Measurements from ENCODE around the gene SOBP. TPM values are rescaled to one million over a fixed set of nuclear protein-coding genes. Genes with fewer than 3 reads are reported as not detected.

The SOBP gene
- total RNA-seq, 3 donors from 2014 or later = 5.6 to 8.2 (median 7.0) TPM

DNA sequence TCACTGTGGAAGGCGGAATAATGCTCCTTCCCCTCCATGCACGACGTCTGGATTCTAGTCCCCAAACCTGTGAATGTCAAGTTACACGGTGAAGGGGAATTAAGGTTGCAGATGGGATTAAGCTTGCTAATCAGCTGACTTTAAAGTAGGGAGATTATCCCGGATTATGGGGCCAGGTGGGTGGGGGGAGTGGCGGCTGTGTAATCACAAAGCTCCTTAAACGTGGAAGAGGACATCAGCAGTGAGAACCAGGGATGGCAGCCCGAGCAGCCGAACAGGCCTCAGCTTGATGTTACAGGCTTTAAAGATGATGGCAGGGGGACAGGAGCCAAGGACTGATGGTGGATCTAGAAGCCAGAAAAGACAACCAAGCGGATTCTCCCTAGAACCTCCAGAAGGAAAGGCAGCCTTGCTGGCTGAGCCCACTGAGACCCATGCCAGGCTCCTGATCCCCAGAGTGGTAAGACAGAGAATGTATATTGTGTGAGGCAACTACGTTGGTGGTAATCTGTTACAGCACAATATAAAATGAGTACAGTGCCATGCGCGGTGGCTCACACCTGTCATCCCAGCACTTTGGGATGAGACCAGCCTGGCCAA is 216.7 kb downstream of the SOBP start:
- Histone ChIP-seq H3K36me3 (no peaks in the 10 kb centered on the region), H3K27me3 (no peaks in the 10 kb centered on the region), H3K9me3 (no peaks in the 10 kb centered on the region), H3K27ac (no peak overlapping the region), H3K4me1 (no peaks in the 10 kb centered on the region), H3K4me3 (no peak overlapping the region)
- intact Hi-C loops (cut with DNase I; ENCODE audit: low total_unique reads) = no loop called here
- DNase-seq (ENCODE audit: low spot score in 2 of 2) = no peak
- TF ChIP-seq POLR2AphosphoS5 (IDR thresholded peaks at IDR 0.05) (no peak), POLR2A (IDR thresholded peaks at IDR 0.05) (no peak)
- TF ChIP-seq, protein P1, sequence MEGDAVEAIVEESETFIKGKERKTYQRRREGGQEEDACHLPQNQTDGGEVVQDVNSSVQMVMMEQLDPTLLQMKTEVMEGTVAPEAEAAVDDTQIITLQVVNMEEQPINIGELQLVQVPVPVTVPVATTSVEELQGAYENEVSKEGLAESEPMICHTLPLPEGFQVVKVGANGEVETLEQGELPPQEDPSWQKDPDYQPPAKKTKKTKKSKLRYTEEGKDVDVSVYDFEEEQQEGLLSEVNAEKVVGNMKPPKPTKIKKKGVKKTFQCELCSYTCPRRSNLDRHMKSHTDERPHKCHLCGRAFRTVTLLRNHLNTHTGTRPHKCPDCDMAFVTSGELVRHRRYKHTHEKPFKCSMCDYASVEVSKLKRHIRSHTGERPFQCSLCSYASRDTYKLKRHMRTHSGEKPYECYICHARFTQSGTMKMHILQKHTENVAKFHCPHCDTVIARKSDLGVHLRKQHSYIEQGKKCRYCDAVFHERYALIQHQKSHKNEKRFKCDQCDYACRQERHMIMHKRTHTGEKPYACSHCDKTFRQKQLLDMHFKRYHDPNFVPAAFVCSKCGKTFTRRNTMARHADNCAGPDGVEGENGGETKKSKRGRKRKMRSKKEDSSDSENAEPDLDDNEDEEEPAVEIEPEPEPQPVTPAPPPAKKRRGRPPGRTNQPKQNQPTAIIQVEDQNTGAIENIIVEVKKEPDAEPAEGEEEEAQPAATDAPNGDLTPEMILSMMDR (IDR thresholded peaks at IDR 0.05) = no peak

- TF ChIP-seq, protein P1 (IDR thresholded peaks at IDR 0.05) = no peak
- TF ChIP-seq POLR2A (IDR thresholded peaks at IDR 0.05) (no peak), POLR2AphosphoS5 (IDR thresholded peaks at IDR 0.05) (no peak)
- H3K4me1 ChIP-seq = no peaks in the 10 kb centered on the region
- no peaks in the 10 kb centered on the region for H3K9me3 ChIP-seq
- no peak overlapping the region for H3K27ac ChIP-seq
- H3K27me3 ChIP-seq = no peaks in the 10 kb centered on the region
- intact Hi-C loops (cut with DNase I; ENCODE audit: low total_unique reads) = no loop called here
- no peak overlapping the region for H3K4me3 ChIP-seq
- DNase-seq (ENCODE audit: low spot score in 2 of 2) = no peak
- no peaks in the 10 kb centered on the region for H3K36me3 ChIP-seq
These were observed 217.7 kb downstream of the SOBP start for GRCh38 chr6:107707346-107708275.

GRCh38 chr6:107708435-107708834 is 218.5 kb downstream of the SOBP start:
- TF ChIP-seq, protein P1 (IDR thresholded peaks at IDR 0.05) = no peak
- TF ChIP-seq POLR2A (IDR thresholded peaks at IDR 0.05) (no peak), POLR2AphosphoS5 (IDR thresholded peaks at IDR 0.05) (no peak)
- no peak overlapping the region for H3K4me3 ChIP-seq

DNA sequence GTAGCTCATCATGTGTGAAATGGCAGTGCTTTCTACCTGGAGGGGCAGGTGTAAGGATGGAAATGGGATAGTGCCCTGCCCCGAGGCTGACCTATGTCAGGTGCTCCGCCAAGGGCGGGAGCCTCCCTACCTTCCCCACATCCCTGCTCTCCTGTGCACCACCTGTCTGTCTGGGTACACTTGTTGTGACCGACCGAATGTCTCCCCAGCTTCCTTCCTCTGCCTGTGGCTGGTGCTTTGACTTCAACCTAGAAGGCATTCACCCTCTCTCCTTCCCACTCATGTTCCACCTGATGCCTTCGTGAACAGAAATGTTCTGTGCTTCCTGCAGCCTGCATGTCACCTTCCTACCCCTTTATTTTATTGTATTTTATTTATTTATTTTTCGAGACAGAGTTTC is 219.4 kb downstream of the SOBP start:
- no peaks in the 10 kb centered on the region for H3K4me1 ChIP-seq
- intact Hi-C loops (cut with DNase I; ENCODE audit: low total_unique reads) = no loop called here

More at GRCh38 chr6:107708435-107708834, 218.5 kb downstream of the SOBP start:
- Histone ChIP-seq H3K27me3 (no peaks in the 10 kb centered on the region), H3K9me3 (no peaks in the 10 kb centered on the region), H3K27ac (no peak overlapping the region), H3K36me3 (no peaks in the 10 kb centered on the region), H3K4me1 (no peaks in the 10 kb centered on the region)
- intact Hi-C loops (cut with DNase I; ENCODE audit: low total_unique reads) = no loop called here
- no peak for DNase-seq (ENCODE audit: low spot score in 2 of 2)

More for the DNA sequence above, 219.4 kb downstream of the SOBP start:
- no peak for TF ChIP-seq POLR2AphosphoS5 (IDR thresholded peaks at IDR 0.05)
- no peak for TF ChIP-seq POLR2A (IDR thresholded peaks at IDR 0.05)
- TF ChIP-seq, protein P1 (IDR thresholded peaks at IDR 0.05) = no peak
- H3K27ac ChIP-seq = no peak overlapping the region
- no peaks in the 10 kb centered on the region for H3K36me3 ChIP-seq
- H3K4me3 ChIP-seq = no peak overlapping the region
- DNase-seq (ENCODE audit: low spot score in 2 of 2) = no peak
- H3K27me3 ChIP-seq = no peaks in the 10 kb centered on the region
- no peaks in the 10 kb centered on the region for H3K9me3 ChIP-seq

Other genes with a start within 250 kb of the SOBP start
- 10 to 100 TPM in 2 of 3 donors, 1 to 10 TPM in 1; 6.9 to 13.5 (median 11.1) TPM for gene PDSS2, start 30.6 kb upstream of the SOBP start, total RNA-seq

Measured in breast epithelium (tissue), 4 donors.